Duodenal mucosa (tissue), 2 donors: ENCODE results near the gene GPC5.
"Not testable (repeated sequence)": the region's sequence is repeated elsewhere in the genome, so short reads cannot be mapped to it uniquely, and the experiment has no call there.

Source experiments
- H3K27ac ChIP-seq: one replicate; pipeline ENCODE4 v1.7.0; 2013; ENCODE audit warnings: low read depth, low read length
- H3K27me3 ChIP-seq, 2 donors: one replicate each; pipeline ENCODE4 v1.7.0; 2013; ENCODE audit warnings: low read length in 2 of 2, control low read depth in 1 of 2; ENCODE audit not compliant: insufficient read depth in 2 of 2, control insufficient read depth in 1 of 2
- H3K36me3 ChIP-seq, 2 donors: one replicate each; pipeline ENCODE4 v1.7.0; 2013; ENCODE audit warnings: low read length in 2 of 2, control low read depth in 1 of 2; ENCODE audit not compliant: insufficient read depth in 2 of 2, control insufficient read depth in 1 of 2
- H3K4me1 ChIP-seq, 2 donors: one replicate each; pipeline ENCODE4 v1.7.0; 2013; ENCODE audit warnings: low read length in 2 of 2, control low read depth in 1 of 2; ENCODE audit not compliant: insufficient read depth in 2 of 2, control insufficient read depth in 1 of 2
- H3K4me3 ChIP-seq, 2 donors: one replicate each; pipeline ENCODE4 v1.7.0; 2013; ENCODE audit warnings: low read length in 2 of 2, low read depth in 1 of 2
- H3K9ac ChIP-seq, 2 donors: one replicate each; pipeline ENCODE4 v1.7.0; 2013; ENCODE audit warnings: low read length in 2 of 2, low read depth in 1 of 2
- H3K9me3 ChIP-seq, 2 donors: one replicate each; pipeline ENCODE4 v1.7.0; 2013; ENCODE audit warnings: low read length in 2 of 2, control low read depth in 1 of 2; ENCODE audit not compliant: control insufficient read depth in 1 of 2

GPC5 gene

GRCh38 chr13:92516878-92517277, 1118.5 kb downstream of the GPC5 start:
- H3K36me3 ChIP-seq, H3K4me3 ChIP-seq, H3K4me1 ChIP-seq, H3K27ac ChIP-seq, H3K9ac ChIP-seq, H3K9me3 ChIP-seq, H3K27me3 ChIP-seq: not testable (repeated sequence)

DNA sequence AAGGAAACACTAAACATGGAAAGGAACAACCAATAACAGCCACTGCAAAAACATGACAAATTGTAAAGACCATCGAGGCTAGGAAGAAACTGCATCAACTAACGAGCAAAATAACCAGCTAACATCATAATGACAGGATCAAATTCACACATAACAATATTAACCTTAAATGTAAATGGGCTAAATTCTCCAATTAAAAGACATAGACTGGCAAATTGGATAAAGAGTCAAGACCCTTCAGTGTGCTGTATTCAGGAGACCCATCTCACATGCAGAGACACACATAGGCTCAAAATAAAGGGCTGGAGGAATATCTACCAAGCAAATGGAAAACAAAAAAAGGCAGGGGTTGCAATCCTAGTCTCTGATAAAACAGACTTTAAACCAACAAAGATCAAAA, 1120.2 kb downstream of the GPC5 start:
- H3K27me3 ChIP-seq, H3K36me3 ChIP-seq, H3K27ac ChIP-seq, H3K4me3 ChIP-seq, H3K4me1 ChIP-seq, H3K9me3 ChIP-seq, H3K9ac ChIP-seq: not testable (repeated sequence)

DNA sequence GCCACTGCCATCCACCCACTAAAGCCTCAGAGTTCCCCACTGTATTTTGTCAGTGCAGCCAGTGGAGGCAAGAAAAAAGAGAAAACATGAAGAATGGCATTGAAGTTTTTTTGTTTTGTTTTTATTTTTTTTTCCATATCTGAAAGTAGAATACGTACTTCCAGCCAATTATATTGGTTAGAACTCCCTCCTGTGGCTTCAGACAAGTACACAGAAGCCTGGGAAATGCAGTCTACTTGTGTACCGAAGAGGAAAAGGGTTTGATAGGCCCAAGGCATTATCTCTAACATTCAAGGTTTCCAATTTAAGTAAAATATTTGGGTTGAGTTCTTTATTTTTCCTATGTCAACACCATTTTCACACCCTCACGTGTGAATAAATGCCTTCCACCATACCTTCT, 1131.9 kb downstream of the GPC5 start:
- Histone ChIP-seq H3K9me3 (no peaks in the 10 kb centered on the region), H3K9ac (no peak overlapping the region), H3K36me3 (no peaks in the 10 kb centered on the region), H3K27me3 (no peaks in the 10 kb centered on the region), H3K27ac (no peak overlapping the region), H3K4me1 (no peaks in the 10 kb centered on the region), H3K4me3 (no peak overlapping the region)

- Histone ChIP-seq H3K9ac (no peak overlapping the region), H3K36me3 (no peaks in the 10 kb centered on the region), H3K4me1 (no peaks in the 10 kb centered on the region), H3K27ac (no peak overlapping the region), H3K9me3 (no peaks in the 10 kb centered on the region), H3K4me3 (no peak overlapping the region), H3K27me3 (no peaks in the 10 kb centered on the region)
Observed at GRCh38 chr13:92535222-92536006, 1137.0 kb downstream of the GPC5 start.

DNA sequence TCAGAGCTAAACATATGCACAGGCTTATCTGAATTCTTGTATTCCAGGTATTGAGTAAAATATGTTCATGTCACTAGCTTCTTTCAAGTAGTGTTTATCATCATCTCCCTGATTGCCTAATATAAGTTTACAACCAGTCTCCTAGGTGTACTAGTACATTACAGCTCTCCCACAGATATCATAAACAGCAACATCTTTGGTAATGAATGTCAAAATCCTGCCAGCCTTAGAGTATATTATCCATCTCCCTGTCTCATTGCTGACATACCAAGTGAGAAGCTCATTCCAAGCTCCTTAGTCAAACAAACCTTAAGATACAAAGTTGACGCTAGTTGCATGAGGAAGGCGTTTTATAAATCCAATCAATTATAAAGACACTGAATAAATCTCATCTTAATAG, 1139.0 kb downstream of the GPC5 start:
- Histone ChIP-seq H3K27ac (no peak overlapping the region), H3K9me3 (no peaks in the 10 kb centered on the region), H3K36me3 (no peaks in the 10 kb centered on the region), H3K4me1 (no peaks in the 10 kb centered on the region), H3K9ac (no peak overlapping the region), H3K4me3 (no peak overlapping the region), H3K27me3 (no peaks in the 10 kb centered on the region)

DNA sequence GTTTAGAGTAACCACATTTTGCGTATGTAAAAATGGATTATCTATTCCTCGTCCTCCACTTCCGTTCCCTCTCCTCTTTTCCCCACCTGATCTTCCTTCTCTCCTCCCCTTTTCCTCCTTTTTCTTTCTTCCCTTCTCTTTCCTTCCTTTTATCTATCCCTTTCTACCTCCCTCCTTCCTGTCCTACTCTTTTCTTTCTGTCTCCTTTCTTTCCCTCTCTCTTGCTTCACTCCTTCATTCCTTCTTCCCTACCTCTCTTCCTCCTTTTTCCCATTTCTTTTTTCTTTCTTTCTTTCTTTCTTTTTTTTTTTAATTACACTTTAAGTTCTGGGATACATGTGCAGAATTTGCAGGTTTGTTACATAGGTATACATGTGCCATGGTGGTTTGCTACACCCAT, 1139.7 kb downstream of the GPC5 start:
- Histone ChIP-seq H3K4me3 (no peak overlapping the region), H3K27ac (no peak overlapping the region), H3K4me1 (no peaks in the 10 kb centered on the region), H3K36me3 (no peaks in the 10 kb centered on the region), H3K9me3 (no peaks in the 10 kb centered on the region), H3K27me3 (no peaks in the 10 kb centered on the region), H3K9ac (no peak overlapping the region)

DNA sequence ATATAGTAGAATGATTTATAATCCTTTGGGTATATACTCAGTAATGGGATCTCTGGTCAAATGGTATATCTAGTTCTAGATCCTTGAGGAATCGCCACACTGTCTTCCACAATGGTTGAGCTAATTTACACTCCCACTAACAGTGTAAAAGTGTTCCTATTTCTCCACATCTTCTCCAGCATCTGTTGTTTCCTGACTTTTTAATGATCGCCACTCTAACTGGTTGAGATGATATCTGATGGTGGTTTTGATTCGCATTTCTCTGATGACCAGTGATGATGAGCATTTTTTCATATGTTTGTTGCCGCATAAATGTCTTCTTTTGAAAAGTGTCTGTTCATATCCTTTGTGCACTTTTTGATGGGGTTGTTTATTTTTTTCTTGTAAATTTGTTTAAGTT, 1140.7 kb downstream of the GPC5 start:
- H3K9me3 ChIP-seq, H3K27me3 ChIP-seq, H3K36me3 ChIP-seq, H3K4me3 ChIP-seq, H3K4me1 ChIP-seq, H3K27ac ChIP-seq, H3K9ac ChIP-seq: not testable (repeated sequence)

DNA sequence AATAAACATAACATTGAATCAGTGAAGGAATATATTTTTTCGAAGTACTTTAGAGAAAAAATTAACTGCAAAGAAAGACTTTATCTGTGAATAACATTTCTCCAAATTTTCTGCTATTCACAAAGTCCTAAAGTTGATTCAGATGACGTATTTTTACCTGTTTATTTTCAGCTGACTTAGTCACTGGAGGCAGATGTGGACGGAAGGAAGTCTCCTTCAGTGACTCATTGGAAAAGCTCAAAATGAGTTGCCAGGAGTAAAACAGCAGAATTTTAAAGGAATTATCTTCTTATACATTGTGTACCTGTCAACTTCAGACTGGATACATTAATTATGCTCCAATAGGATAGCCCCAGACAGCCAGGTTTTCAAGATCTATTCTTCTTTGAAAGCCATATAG, 1148.8 kb downstream of the GPC5 start:
- Histone ChIP-seq H3K9me3 (no peaks in the 10 kb centered on the region), H3K27me3 (no peaks in the 10 kb centered on the region), H3K36me3 (no peaks in the 10 kb centered on the region), H3K27ac (no peak overlapping the region), H3K4me1 (no peaks in the 10 kb centered on the region), H3K9ac (no peak overlapping the region), H3K4me3 (no peak overlapping the region)

DNA sequence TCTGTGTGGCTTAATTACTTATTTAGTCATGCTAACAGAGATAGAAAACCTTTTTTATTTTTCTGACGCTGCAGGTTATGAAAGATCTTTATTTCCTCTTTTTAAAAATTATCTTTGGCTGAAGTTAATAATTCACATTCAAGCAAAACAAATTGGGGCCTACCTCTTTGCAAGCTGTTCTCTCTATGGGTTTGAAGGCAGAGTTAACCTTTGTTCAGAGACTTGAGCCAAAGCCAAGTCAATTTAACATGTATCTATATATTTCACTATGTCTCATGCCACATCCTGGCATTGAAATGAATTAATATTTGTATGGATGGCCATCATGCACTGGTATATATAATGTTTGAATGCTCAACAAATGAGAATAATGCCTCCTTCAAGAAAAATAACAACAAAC, 1150.9 kb downstream of the GPC5 start:
- no peaks in the 10 kb centered on the region for H3K27me3 ChIP-seq
- H3K36me3 ChIP-seq, result no peaks in the 10 kb centered on the region
- no peaks in the 10 kb centered on the region for H3K4me1 ChIP-seq
- H3K9me3 ChIP-seq, result no peaks in the 10 kb centered on the region
- H3K27ac ChIP-seq, result no peak overlapping the region
- no peak overlapping the region for H3K9ac ChIP-seq
- no peak overlapping the region for H3K4me3 ChIP-seq

- no peaks in the 10 kb centered on the region for H3K9me3 ChIP-seq
Observed at GRCh38 chr13:92553470-92554114, 1155.2 kb downstream of the GPC5 start.

More at GRCh38 chr13:92553470-92554114, 1155.2 kb downstream of the GPC5 start:
- no peaks in the 10 kb centered on the region for H3K36me3 ChIP-seq
- H3K4me3 ChIP-seq, result no peak overlapping the region
- no peaks in the 10 kb centered on the region for H3K4me1 ChIP-seq
- no peaks in the 10 kb centered on the region for H3K27me3 ChIP-seq
- H3K27ac ChIP-seq, result no peak overlapping the region
- H3K9ac ChIP-seq, result no peak overlapping the region
